ENCODE measurements around the gene NPBWR2.
"Not testable (repeated sequence)": the region's sequence is repeated elsewhere in the genome, so short reads cannot be mapped to it uniquely, and the experiment has no call there.

NPBWR2 gene

GRCh38 chr20:64102647-64103354 lies 4.6 kb downstream of the NPBWR2 start:
- DNase-seq = peak; percentile 89

- peak; percentile 81 for DNase-seq
Measured at GRCh38 chr20:64101731-64102621, 5.4 kb downstream of the NPBWR2 start.

GRCh38 chr20:64100946-64101688 lies 6.2 kb downstream of the NPBWR2 start:
- DNase-seq = no peak

GRCh38 chr20:64100566-64100888 lies 6.8 kb downstream of the NPBWR2 start:
- no peak for DNase-seq

- peak; percentile 96 for DNase-seq
Measured at GRCh38 chr20:64099880-64100565, 7.3 kb downstream of the NPBWR2 start.

GRCh38 chr20:64099086-64099786 lies 8.1 kb downstream of the NPBWR2 start:
- no peak for DNase-seq

- no peak for DNase-seq
Measured at GRCh38 chr20:64098471-64099013, 8.8 kb downstream of the NPBWR2 start.

- no peak for DNase-seq
Measured at GRCh38 chr20:64096535-64096934, 10.8 kb downstream of the NPBWR2 start.

GRCh38 chr20:64095927-64096326 lies 11.4 kb downstream of the NPBWR2 start:
- DNase-seq = no peak

- DNase-seq = no peak
Measured at GRCh38 chr20:64095455-64095854, 11.9 kb downstream of the NPBWR2 start.

GRCh38 chr20:64093013-64093503 lies 14.3 kb downstream of the NPBWR2 start:
- no peak for DNase-seq

- DNase-seq = no peak
Measured at GRCh38 chr20:64092258-64093012, 14.9 kb downstream of the NPBWR2 start.

GRCh38 chr20:64091770-64092169 lies 15.6 kb downstream of the NPBWR2 start:
- DNase-seq = peak; percentile 61

GRCh38 chr20:64091340-64091739 lies 16.0 kb downstream of the NPBWR2 start:
- no peak for DNase-seq

- DNase-seq = no peak
Measured at GRCh38 chr20:64090165-64090564, 17.2 kb downstream of the NPBWR2 start.

GRCh38 chr20:64088586-64088985 lies 18.8 kb downstream of the NPBWR2 start:
- not testable (repeated sequence) for DNase-seq

- DNase-seq = not testable (repeated sequence)
Measured at GRCh38 chr20:64087226-64087825, 20.0 kb downstream of the NPBWR2 start.

GRCh38 chr20:64086801-64087200 lies 20.6 kb downstream of the NPBWR2 start:
- DNase-seq = no peak

- DNase-seq = no peak
Measured at GRCh38 chr20:64084685-64085152, 22.6 kb downstream of the NPBWR2 start.
